K562 (cell line): ENCODE results near the gene PDZD2.

Experiments
- GABPB2 ChIP-seq: fragments of 250-450 bp; sonication (Bioruptor Pico); conservative IDR thresholded peaks from 2 replicates; pipeline ENCODE4 v1.5.1; 2021; ENCODE audit warnings: mild to moderate bottlenecking
- HIVEP1 ChIP-seq: fragments of 250-450 bp; sonication (Bioruptor Pico); IDR thresholded peaks from 2 replicates; pipeline ENCODE4 v1.4.0; 2020; ENCODE audit warnings: mild to moderate bottlenecking
- NFYB ChIP-seq: IDR thresholded peaks from 2 replicates; pipeline ENCODE4 v1.6.1; 2011; ENCODE audit warnings: mild to moderate bottlenecking, moderate library complexity; ENCODE audit not compliant: insufficient read length; ENCODE audit errors: extremely low read depth
- POLR2AphosphoS5 ChIP-seq: IDR thresholded peaks from 2 replicates; pipeline ENCODE4 v1.6.1; 2011; ENCODE audit warnings: mild to moderate bottlenecking, low read depth, low read length, moderate library complexity; ENCODE audit not compliant: control insufficient read depth, insufficient read depth
- TF ChIP-seq, protein P1 (sequence below), 2 experiments: fragments of 450-650 bp in 1 of 2; sonication (generic) in 1 of 2; formaldehyde crosslinking; conservative IDR thresholded peaks; 2 replicates each; pipeline versions ENCODE4 v1.4.0 to v1.8.1; 2020 to 2022; ENCODE audit warnings: mild to moderate bottlenecking in 1 of 2, missing genetic modification reagents in 1 of 2
- TF ChIP-seq, protein P2 (sequence below): sonication (generic); formaldehyde crosslinking; IDR thresholded peaks from 2 replicates; pipeline ENCODE4 v1.8.0; 2022; ENCODE audit warnings: mild to moderate bottlenecking, low read depth, missing genetic modification reagents
- TF ChIP-seq, protein P3 (sequence below): fragments of 450-650 bp; IDR thresholded peaks from 2 replicates; pipeline ENCODE4 v1.6.1; 2016; ENCODE audit warnings: mild to moderate bottlenecking

DNA sequence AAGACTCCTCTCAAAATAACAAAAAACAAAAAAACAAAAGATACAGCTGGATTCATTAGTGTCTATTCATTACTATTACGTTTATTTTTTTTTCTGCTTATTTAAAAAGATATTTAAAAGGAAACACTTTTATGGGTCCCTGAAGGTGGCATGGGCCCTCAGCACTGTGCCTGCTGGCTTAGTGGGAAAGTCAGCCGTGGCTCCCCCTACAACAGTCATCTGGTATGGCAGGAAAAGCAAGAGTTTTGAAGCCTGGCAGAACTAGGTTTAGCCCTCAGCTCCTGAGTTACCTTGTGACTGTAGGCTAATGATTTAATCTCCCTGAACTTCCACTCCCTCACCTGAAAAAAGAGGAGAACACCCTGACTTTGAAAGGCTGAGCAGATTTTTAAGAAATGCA, 399.6 kb downstream of the PDZD2 start:
- TF ChIP-seq, protein P1, sequence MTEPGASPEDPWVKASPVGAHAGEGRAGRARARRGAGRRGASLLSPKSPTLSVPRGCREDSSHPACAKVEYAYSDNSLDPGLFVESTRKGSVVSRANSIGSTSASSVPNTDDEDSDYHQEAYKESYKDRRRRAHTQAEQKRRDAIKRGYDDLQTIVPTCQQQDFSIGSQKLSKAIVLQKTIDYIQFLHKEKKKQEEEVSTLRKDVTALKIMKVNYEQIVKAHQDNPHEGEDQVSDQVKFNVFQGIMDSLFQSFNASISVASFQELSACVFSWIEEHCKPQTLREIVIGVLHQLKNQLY (CRISPR knock-in tag; conservative IDR thresholded peaks at IDR 0.05), result no peak
- no peak for TF ChIP-seq POLR2AphosphoS5
- TF ChIP-seq, protein P2, sequence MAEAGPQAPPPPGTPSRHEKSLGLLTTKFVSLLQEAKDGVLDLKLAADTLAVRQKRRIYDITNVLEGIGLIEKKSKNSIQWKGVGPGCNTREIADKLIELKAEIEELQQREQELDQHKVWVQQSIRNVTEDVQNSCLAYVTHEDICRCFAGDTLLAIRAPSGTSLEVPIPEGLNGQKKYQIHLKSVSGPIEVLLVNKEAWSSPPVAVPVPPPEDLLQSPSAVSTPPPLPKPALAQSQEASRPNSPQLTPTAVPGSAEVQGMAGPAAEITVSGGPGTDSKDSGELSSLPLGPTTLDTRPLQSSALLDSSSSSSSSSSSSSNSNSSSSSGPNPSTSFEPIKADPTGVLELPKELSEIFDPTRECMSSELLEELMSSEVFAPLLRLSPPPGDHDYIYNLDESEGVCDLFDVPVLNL (CRISPR knock-in tag), result no peak
- TF ChIP-seq, protein P3, sequence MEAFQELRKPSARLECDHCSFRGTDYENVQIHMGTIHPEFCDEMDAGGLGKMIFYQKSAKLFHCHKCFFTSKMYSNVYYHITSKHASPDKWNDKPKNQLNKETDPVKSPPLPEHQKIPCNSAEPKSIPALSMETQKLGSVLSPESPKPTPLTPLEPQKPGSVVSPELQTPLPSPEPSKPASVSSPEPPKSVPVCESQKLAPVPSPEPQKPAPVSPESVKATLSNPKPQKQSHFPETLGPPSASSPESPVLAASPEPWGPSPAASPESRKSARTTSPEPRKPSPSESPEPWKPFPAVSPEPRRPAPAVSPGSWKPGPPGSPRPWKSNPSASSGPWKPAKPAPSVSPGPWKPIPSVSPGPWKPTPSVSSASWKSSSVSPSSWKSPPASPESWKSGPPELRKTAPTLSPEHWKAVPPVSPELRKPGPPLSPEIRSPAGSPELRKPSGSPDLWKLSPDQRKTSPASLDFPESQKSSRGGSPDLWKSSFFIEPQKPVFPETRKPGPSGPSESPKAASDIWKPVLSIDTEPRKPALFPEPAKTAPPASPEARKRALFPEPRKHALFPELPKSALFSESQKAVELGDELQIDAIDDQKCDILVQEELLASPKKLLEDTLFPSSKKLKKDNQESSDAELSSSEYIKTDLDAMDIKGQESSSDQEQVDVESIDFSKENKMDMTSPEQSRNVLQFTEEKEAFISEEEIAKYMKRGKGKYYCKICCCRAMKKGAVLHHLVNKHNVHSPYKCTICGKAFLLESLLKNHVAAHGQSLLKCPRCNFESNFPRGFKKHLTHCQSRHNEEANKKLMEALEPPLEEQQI, result no peak
- TF ChIP-seq GABPB2, result no peak
- TF ChIP-seq HIVEP1 (CRISPR knock-in tag), result no peak
- no peak for TF ChIP-seq NFYB
